Mesenteric fat pad (tissue), 1 donor: ENCODE data around the gene BORCS8. TPM values are rescaled to one million over a fixed set of nuclear protein-coding genes. Genes with fewer than 3 reads are reported as not detected.
"Not testable (repeated sequence)": the region's sequence is repeated elsewhere in the genome, so short reads cannot be mapped to it uniquely, and the experiment has no call there.

Experiments
- DNase-seq: peaks from one replicate; pipeline ENCODE4 v3.0.0-alpha.2; 2020; ENCODE audit warnings: low spot score
- long read RNA-seq: library from polyadenylated mRNA; unstranded; transcript quantifications from one replicate; pipeline ENCODE4 v2.0.0, GENCODE V29; 2020
- total RNA-seq: library from RNA; stranded (reverse); fragmentation: NEBNext Ultra II Directional; extraction: Animal tissue kit (Norgen Biotek cat#: 25700); gene quantifications from one replicate; pipeline ENCODE4 v1.2.1, GENCODE V29; 2021
- donor health status: DM: yes; HTN: yes; CAD: no.

BORCS8 gene
- 30.8 TPM for total RNA-seq
- long read RNA-seq, transcript BORCS8-202 (6 exons, 1,429 nt) = major isoform, 12 of 32 reads
- long read RNA-seq, transcript BORCS8-209 (1 exons, 3,698 nt) = minor isoform, 5 of 32 reads
- long read RNA-seq, partial matches to known transcripts = 1 of 32 reads
- long read RNA-seq, other reads (novel, unspliced or antisense) = 8 of 32 reads

DNA sequence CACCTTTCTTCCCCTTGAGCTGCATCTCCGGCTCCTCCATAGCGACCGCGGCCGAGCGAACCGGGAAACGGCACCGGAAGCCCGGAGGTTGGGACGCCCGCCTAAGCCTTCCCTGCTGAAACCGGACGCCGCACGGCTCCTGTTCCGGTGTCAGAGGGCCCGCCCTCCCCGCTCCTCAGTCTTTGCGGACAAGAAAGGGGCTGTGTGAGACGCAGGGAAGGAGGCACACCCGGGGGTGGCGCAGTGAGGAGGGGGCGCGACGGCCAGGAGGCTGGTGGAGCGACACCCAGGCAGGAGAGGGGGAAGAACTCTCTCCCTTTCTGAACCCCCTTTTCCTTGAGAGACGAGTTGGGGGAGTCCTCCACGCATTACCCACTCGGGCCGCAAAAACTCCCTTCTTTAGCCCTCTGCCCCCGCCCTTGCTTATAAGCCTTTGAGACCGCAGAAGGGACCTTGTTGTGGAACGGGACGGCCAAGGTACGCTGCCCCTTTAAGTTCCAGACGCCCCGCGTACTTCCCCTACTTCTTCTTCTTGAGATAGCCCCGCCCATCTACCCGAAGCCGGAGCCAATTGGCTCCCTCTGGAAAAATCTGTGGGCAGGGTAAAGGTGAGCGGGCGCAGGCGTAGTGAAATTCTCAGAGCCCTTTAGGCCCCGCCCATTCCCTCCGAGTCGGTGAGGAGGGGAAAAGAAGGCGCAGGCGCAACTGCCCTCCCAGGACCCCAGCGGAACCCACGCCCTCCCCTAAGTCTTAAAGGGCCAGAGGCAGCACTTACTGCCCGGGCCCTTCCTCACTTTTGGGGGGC is at the start of gene BORCS8, which contains the start of gene RFXANK:
Gene BORCS8 (minus strand): TSS at position 75 of the 805 bp plus-strand sequence. CDS start 35 bp downstream, at position 40.
Gene RFXANK (plus strand): TSS at position 181 of the 805 bp plus-strand sequence. CDS start 1,689 bp downstream, outside the sequence.
- peak; percentile 99 for DNase-seq

- no peak for DNase-seq
Observed at GRCh38 chr19:19240476-19240875, 48.5 kb upstream of the BORCS8 start.

GRCh38 chr19:19239675-19240074 is 47.7 kb upstream of the BORCS8 start:
- DNase-seq = no peak

GRCh38 chr19:19238126-19238894 is 46.4 kb upstream of the BORCS8 start:
- no peak for DNase-seq

GRCh38 chr19:19236173-19236572 is 44.2 kb upstream of the BORCS8 start:
- DNase-seq = no peak

DNA sequence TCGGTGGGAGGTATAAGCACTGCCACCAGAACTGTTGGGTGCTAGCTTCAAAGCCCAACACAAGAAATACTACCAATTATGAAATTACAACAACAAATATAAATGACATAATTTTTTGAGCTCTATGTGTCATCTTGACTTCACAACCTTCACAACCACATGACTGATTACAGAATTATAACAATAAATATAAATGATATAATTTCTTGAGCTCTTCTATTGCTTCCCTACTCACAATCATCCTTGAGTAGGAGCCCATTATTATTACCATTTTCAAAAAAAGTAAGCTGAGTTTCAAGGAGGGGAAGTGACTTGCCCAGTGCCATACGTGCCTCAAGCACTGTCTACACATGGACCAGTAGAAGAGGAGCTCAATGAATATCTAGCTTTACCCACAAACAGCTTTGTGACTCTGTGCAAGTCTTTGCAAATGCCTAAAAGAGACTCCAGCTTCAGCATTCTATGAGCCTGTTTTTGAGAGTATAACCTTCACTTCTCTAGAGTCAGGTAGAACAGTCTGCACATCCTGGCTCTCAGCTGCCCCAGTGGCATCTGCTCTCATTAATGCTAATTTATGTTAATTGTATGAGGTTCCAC is 42.4 kb upstream of the BORCS8 start:
- no peak for DNase-seq

DNA sequence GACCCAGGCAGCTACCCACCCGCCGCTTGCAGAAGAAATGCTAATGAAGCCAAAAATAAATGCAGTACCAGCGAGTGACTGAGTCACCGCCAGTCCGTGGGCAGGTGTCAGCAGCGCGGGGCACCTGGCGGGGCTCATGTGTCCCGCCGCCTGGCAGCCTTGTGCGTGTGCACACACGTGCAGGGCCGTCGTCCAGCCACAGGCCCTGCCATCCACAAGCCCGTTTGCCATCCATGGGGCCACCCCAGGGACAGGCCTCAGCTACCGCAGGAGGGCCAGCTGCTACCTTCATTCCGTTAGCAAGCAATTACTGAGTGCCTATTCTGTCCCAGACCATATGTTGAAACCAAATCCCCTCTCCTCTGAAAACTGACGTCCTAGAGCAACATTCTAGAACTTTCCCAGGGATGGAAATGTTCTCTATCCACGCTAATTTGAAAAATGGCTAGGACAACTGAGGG is 40.3 kb upstream of the BORCS8 start:
- DNase-seq = no peak

- no peak for DNase-seq
Observed at GRCh38 chr19:19230999-19231398, 39.0 kb upstream of the BORCS8 start.

DNA sequence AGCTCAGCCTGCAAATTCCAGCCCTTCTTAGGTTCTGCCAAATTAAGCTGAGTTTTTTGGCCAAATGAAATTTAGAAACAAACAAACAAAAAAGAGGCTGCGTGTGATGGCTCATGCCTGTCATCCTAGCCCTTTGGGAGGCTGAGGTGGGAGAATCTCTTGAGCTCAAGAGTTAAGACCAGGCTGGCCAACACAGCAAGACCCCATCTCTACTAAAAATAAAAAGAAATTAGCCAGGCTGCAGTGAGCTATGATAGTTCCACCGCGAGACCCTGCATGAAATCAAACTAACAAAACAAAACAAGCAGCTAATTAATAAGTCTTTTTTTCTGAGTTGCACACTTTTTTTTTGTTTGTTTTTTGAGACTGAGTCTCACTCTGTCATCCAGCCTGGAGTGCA is 37.7 kb upstream of the BORCS8 start:
- no peak for DNase-seq

DNA sequence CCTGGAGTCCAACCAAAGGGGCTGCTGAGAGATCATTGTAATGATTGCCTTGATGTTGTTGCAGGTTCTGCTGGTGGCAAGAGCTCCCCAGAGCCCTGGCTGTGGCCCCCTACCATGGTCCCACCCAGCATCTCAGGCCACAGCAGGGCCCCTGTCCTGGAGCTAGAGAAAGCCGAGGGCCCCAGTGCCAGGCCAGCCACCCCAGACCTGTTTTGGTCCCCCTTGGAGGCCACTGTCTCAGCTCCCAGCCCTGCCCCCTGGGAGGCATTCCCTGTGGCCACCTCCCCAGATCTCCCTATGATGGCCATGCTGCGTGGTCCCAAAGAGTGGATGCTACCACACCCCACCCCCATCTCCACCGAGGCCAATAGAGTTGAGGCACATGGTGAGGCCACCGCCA is 35.3 kb upstream of the BORCS8 start:
- no peak for DNase-seq

DNA sequence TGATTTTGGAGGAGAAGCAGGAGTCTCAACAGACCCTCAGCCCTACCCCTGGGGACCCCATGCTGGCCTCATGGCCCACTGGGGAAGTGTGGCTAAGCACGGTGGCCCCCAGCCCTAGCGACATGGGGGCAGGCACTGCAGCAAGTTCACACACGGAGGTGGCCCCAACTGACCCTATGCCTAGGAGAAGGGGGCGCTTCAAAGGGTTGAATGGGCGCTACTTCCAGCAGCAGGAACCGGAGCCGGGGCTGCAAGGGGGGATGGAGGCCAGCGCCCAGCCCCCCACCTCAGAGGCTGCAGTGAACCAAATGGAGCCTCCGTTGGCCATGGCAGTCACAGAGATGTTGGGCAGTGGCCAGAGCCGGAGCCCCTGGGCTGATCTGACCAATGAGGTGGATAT is 34.7 kb upstream of the BORCS8 start:
- DNase-seq = no peak

DNA sequence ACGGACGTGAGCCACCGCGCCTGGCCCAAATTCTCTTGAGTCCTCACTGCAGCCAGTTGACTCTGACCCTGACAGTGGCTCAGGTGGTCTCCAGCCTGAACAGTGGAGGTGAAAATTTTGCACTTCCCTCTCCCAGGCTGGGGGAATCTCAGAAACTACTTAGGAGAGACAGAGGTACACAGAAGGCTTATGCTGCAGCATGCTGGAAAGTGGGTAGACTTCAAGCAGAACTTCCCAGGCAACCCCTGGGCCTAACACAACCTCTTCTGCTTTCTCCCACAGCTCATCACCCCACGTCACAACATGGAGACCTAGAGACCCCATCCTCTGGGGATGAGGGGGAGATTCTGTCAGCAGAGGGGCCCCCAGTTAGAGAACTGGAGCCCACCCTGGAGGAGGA is 34.3 kb upstream of the BORCS8 start:
- no peak for DNase-seq

GRCh38 chr19:19224852-19225494 is 33.0 kb upstream of the BORCS8 start:
- DNase-seq = peak; percentile 92

- DNase-seq = no peak
Observed at GRCh38 chr19:19224150-19224851, 32.3 kb upstream of the BORCS8 start.

GRCh38 chr19:19223636-19224035 is 31.7 kb upstream of the BORCS8 start:
- no peak for DNase-seq

DNA sequence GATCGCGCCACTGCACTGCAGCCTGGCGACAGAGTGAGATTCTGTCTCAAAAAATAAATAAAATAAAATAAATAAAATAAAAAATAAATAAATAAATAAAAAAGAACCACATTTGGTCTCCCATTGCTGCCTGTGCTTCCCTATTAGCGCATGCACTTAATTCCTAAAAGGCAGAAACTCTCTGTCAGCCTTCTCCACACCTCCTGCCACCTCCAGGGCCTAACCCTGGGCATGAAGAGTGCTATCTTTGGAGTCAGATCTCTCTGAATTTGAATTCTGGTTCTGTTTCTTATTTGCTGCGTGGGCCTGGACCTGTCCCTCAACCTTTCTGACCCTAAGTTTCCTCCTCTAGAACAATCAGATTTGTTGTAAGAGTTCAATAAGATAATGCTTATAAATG is 31.1 kb upstream of the BORCS8 start:
- no peak for DNase-seq

DNA sequence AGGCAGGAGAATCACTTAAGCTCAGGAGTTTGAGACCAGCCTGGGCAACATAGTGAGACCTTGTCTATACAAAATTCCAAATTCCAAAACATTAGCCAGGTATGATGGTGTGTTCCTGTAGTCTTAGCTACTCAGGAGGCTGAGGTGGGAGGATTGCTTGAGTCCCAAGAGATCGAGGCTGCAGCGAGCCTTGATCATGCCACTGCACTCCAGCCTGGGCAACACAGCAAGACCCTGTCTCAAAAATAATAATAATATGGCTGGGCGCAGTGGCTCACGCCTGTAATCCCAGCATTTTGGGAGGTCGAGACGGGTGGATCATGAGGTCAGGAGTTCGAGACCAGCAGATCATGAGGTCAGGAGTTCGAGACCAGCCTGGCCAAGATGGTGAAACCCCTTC is 29.0 kb upstream of the BORCS8 start:
- not testable (repeated sequence) for DNase-seq

DNA sequence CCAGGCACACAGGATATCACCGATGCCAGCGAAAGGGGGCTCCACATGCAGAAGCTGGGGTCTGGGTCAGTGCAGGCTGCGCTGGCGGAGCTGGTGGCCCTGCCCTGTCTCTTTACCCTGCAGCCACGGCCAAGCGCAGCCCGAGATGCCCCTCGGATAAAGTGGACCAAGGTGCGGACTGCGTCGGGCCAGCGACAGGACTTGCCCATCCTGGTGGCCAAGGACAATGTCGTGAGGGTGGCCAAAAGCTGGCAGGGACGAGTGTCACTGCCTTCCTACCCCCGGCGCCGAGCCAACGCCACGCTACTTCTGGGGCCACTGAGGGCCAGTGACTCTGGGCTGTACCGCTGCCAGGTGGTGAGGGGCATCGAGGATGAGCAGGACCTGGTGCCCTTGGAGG is 27.0 kb upstream of the BORCS8 start:
- no peak for DNase-seq

- DNase-seq = no peak
Observed at GRCh38 chr19:19217099-19217498, 25.1 kb upstream of the BORCS8 start.

DNA sequence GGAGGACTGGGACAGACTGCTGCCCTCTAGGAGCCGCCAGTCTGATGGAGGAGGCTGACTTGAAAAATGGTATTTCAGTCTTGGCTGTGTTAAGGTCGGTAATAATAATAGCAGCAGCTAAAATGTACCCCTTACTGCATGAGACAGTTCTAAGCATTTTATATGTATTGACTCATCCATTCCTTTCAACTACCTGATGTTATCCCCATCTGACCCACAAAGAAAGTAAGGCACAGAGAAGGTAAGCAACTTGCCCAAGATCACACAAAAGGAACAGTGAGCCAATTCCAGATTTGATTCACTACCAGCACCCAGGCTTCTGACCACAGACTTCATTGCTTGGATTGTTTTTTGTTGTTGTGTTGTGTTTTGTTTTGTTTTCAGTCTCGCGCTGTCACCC is 23.8 kb upstream of the BORCS8 start:
- no peak for DNase-seq
